ENCODE data around the gene ACSF2. TPM values are rescaled to one million over a fixed set of nuclear protein-coding genes. Genes with fewer than 3 reads are reported as not detected.
A peak's percentile ranks its signal among the peaks of the same experiment; 100 is the strongest.
"Not testable (repeated sequence)": the region's sequence is repeated elsewhere in the genome, so short reads cannot be mapped to it uniquely, and the experiment has no call there.

Gene ACSF2
- total RNA-seq, 1 experiment from 2014 or later, result 14.8 TPM

- Histone ChIP-seq H3K36me3 (replicated peaks; ENCODE audit: control insufficient read depth, insufficient read depth, low read length) (peaks cover 31% of the 10 kb centered on the region), H3K4me3 (ENCODE audit: insufficient read depth, low read depth, low read length) (peak overlapping the region; percentile 87), H3K27me3 (ENCODE audit: control insufficient read depth, insufficient read depth, low read length) (no peaks in the 10 kb centered on the region)
- DNase-seq, result peak; percentile 48
These were observed 29.5 kb upstream of the ACSF2 start for GRCh38 chr17:50396261-50397110.

GRCh38 chr17:50397111-50397918 lies 28.7 kb upstream of the ACSF2 start, which contains the start of gene LRRC59:
Gene LRRC59 (minus strand): TSS chr17:50397523. CDS start chr17:50397317, 206 bp downstream.
- DNase-seq, result peak; percentile 95
- Histone ChIP-seq H3K4me3 (ENCODE audit: insufficient read depth, low read depth, low read length) (peak within 1 kb of the TSS; percentile 87), H3K36me3 (replicated peaks; ENCODE audit: control insufficient read depth, insufficient read depth, low read length) (peaks cover 25% of the 10 kb centered on the region)

GRCh38 chr17:50397919-50398285 lies 28.1 kb upstream of the ACSF2 start:
- H3K27me3 ChIP-seq (ENCODE audit: control insufficient read depth, insufficient read depth, low read length), result no peaks in the 10 kb centered on the region
- peaks cover 19% of the 10 kb centered on the region for H3K36me3 ChIP-seq (replicated peaks; ENCODE audit: control insufficient read depth, insufficient read depth, low read length)
- peak overlapping the region; percentile 87 for H3K4me3 ChIP-seq (ENCODE audit: insufficient read depth, low read depth, low read length)
- no peak for DNase-seq

More at GRCh38 chr17:50397111-50397918, 28.7 kb upstream of the ACSF2 start, which contains the start of gene LRRC59:
- H3K27me3 ChIP-seq (ENCODE audit: control insufficient read depth, insufficient read depth, low read length), result no peaks in the 10 kb centered on the region

GRCh38 chr17:50398672-50399071 lies 27.3 kb upstream of the ACSF2 start:
- DNase-seq; H3K27me3 ChIP-seq (ENCODE audit: control insufficient read depth, insufficient read depth, low read length); H3K4me3 ChIP-seq (ENCODE audit: insufficient read depth, low read depth, low read length): not testable (repeated sequence)
- H3K36me3 ChIP-seq (replicated peaks; ENCODE audit: control insufficient read depth, insufficient read depth, low read length), result peaks cover 11% of the 10 kb centered on the region

GRCh38 chr17:50399591-50399990 lies 26.4 kb upstream of the ACSF2 start:
- not testable (repeated sequence) for DNase-seq; H3K27me3 ChIP-seq (ENCODE audit: control insufficient read depth, insufficient read depth, low read length)

GRCh38 chr17:50405351-50405750 lies 20.7 kb upstream of the ACSF2 start:
- not testable (repeated sequence) for DNase-seq; H3K4me3 ChIP-seq (ENCODE audit: insufficient read depth, low read depth, low read length); H3K36me3 ChIP-seq (replicated peaks; ENCODE audit: control insufficient read depth, insufficient read depth, low read length); H3K27me3 ChIP-seq (ENCODE audit: control insufficient read depth, insufficient read depth, low read length)

More at GRCh38 chr17:50399591-50399990, 26.4 kb upstream of the ACSF2 start:
- not testable (repeated sequence) for H3K4me3 ChIP-seq (ENCODE audit: insufficient read depth, low read depth, low read length); H3K36me3 ChIP-seq (replicated peaks; ENCODE audit: control insufficient read depth, insufficient read depth, low read length)

- no peak for DNase-seq
- H3K36me3 ChIP-seq (replicated peaks; ENCODE audit: control insufficient read depth, insufficient read depth, low read length), result no peaks in the 10 kb centered on the region
These were observed 19.4 kb upstream of the ACSF2 start for GRCh38 chr17:50406578-50406977.

GRCh38 chr17:50407921-50408320 lies 18.1 kb upstream of the ACSF2 start:
- Histone ChIP-seq H3K27me3 (ENCODE audit: control insufficient read depth, insufficient read depth, low read length) (no peaks in the 10 kb centered on the region), H3K36me3 (replicated peaks; ENCODE audit: control insufficient read depth, insufficient read depth, low read length) (no peaks in the 10 kb centered on the region), H3K4me3 (ENCODE audit: insufficient read depth, low read depth, low read length) (no peak overlapping the region)
- DNase-seq, result no peak

More at GRCh38 chr17:50406578-50406977, 19.4 kb upstream of the ACSF2 start:
- Histone ChIP-seq H3K27me3 (ENCODE audit: control insufficient read depth, insufficient read depth, low read length) (no peaks in the 10 kb centered on the region), H3K4me3 (ENCODE audit: insufficient read depth, low read depth, low read length) (no peak overlapping the region)

GRCh38 chr17:50412188-50412732 lies 13.8 kb upstream of the ACSF2 start:
- no peaks in the 10 kb centered on the region for H3K36me3 ChIP-seq (replicated peaks; ENCODE audit: control insufficient read depth, insufficient read depth, low read length)

GRCh38 chr17:50414808-50415207 lies 11.2 kb upstream of the ACSF2 start:
- no peak for DNase-seq
- Histone ChIP-seq H3K4me3 (ENCODE audit: insufficient read depth, low read depth, low read length) (no peak overlapping the region), H3K27me3 (ENCODE audit: control insufficient read depth, insufficient read depth, low read length) (no peaks in the 10 kb centered on the region), H3K36me3 (replicated peaks; ENCODE audit: control insufficient read depth, insufficient read depth, low read length) (no peaks in the 10 kb centered on the region)

More at GRCh38 chr17:50412188-50412732, 13.8 kb upstream of the ACSF2 start:
- no peak overlapping the region for H3K4me3 ChIP-seq (ENCODE audit: insufficient read depth, low read depth, low read length)
- no peaks in the 10 kb centered on the region for H3K27me3 ChIP-seq (ENCODE audit: control insufficient read depth, insufficient read depth, low read length)
- no peak for DNase-seq

GRCh38 chr17:50419577-50419976 lies 6.4 kb upstream of the ACSF2 start:
- not testable (repeated sequence) for H3K36me3 ChIP-seq (replicated peaks; ENCODE audit: control insufficient read depth, insufficient read depth, low read length); H3K27me3 ChIP-seq (ENCODE audit: control insufficient read depth, insufficient read depth, low read length); H3K4me3 ChIP-seq (ENCODE audit: insufficient read depth, low read depth, low read length); DNase-seq

GRCh38 chr17:50420419-50421112 lies 5.5 kb upstream of the ACSF2 start:
- Histone ChIP-seq H3K36me3 (replicated peaks; ENCODE audit: control insufficient read depth, insufficient read depth, low read length) (no peaks in the 10 kb centered on the region), H3K4me3 (ENCODE audit: insufficient read depth, low read depth, low read length) (no peak overlapping the region), H3K27me3 (ENCODE audit: control insufficient read depth, insufficient read depth, low read length) (peaks cover 7% of the 10 kb centered on the region)
- no peak for DNase-seq

GRCh38 chr17:50421308-50422051 lies 4.5 kb upstream of the ACSF2 start:
- Histone ChIP-seq H3K36me3 (replicated peaks; ENCODE audit: control insufficient read depth, insufficient read depth, low read length) (no peaks in the 10 kb centered on the region), H3K4me3 (ENCODE audit: insufficient read depth, low read depth, low read length) (no peak overlapping the region), H3K27me3 (ENCODE audit: control insufficient read depth, insufficient read depth, low read length) (peaks cover 7% of the 10 kb centered on the region)
- DNase-seq, result no peak
